IMR-90 (cell line): ENCODE data around the gene UBE3A. TPM values are rescaled to one million over a fixed set of nuclear protein-coding genes. Genes with fewer than 3 reads are reported as not detected.

Source experiments
- ATAC-seq: fragments of 200-7000 bp; cut with Tn5 transposase; 2 replicates; pipeline ENCODE4 v1.9.1; 2020; ENCODE audit warnings: low read depth, mild to moderate bottlenecking, moderate library complexity
- Bru-seq: library from RNA; stranded (reverse); fragments of 400-500 nt; gene quantifications from one replicate; lab custom pipeline; 2021; lab: Mats Ljungman, UMichigan
- BruChase-seq, 2 experiments: library from RNA; stranded (reverse); fragments of 400-500 nt; gene quantifications; one replicate each; lab custom pipeline; 2021; lab: Mats Ljungman, UMichigan
- BruUV-seq: library from RNA; stranded (reverse); fragments of 400-500 nt; replicated peaks from 2 replicates; lab custom pipeline; 2021; lab: Mats Ljungman, UMichigan
- CTCF ChIA-PET: fragments of 300-600 bp; formaldehyde crosslinking; extraction: SDS; loops from one replicate; lab custom pipeline; 2021; ENCODE audit warnings: antibody characterized with exemption; lab: Yijun Ruan, JAX
- POLR2A ChIA-PET: fragments of 300-600 bp; sonication (Branson Sonifier 250); formaldehyde crosslinking; loops from one replicate; lab custom pipeline; 2022; ENCODE audit warnings: antibody characterized with exemption; ENCODE audit not compliant: unreplicated experiment; lab: Charles Lee
- DNase-seq: peaks from one replicate; pipeline ENCODE4 v3.0.0; 2013
- H2AFZ ChIP-seq: replicated peaks from 2 replicates; pipeline ENCODE3; 2013; ENCODE audit warnings: low read length, mild to moderate bottlenecking; ENCODE audit not compliant: poor library complexity
- H2AK5ac ChIP-seq: 2 replicates; pipeline ENCODE4 v1.6.1; 2013; ENCODE audit warnings: low read depth, low read length, inconsistent platforms
- H2AK9ac ChIP-seq: replicated peaks from 2 replicates; pipeline ENCODE3; 2013; ENCODE audit warnings: mild to moderate bottlenecking, low read depth, low read length, moderate library complexity; ENCODE audit not compliant: poor library complexity
- H2BK120ac ChIP-seq: 2 replicates; pipeline ENCODE4 v1.6.1; 2013; ENCODE audit warnings: low read depth, low read length, inconsistent platforms
- H2BK15ac ChIP-seq: 3 replicates; pipeline ENCODE4 v1.6.1; 2013; ENCODE audit warnings: low read depth, low read length, inconsistent platforms
- H2BK20ac ChIP-seq: 2 replicates; pipeline ENCODE4 v1.6.1; 2013; ENCODE audit warnings: low read depth, mild to moderate bottlenecking, inconsistent platforms, low read length, moderate library complexity
- H2BK5ac ChIP-seq: 2 replicates; pipeline ENCODE4 v1.6.1; 2013; ENCODE audit warnings: mild to moderate bottlenecking, low read depth, low read length, inconsistent platforms; ENCODE audit not compliant: poor library complexity, severe bottlenecking
- H3K14ac ChIP-seq: replicated peaks from 2 replicates; pipeline ENCODE4 v1.6.1; 2013; ENCODE audit warnings: low read depth, low read length, inconsistent platforms
- H3K18ac ChIP-seq: 2 replicates; pipeline ENCODE4 v1.6.1; 2013; ENCODE audit warnings: low read depth, low read length, control low read depth
- H3K23ac ChIP-seq: 2 replicates; pipeline ENCODE4 v1.6.1; 2013; ENCODE audit warnings: low read depth, low read length, inconsistent platforms
- H3K27ac ChIP-seq: 2 replicates; pipeline ENCODE4 v1.5.1; 2013; ENCODE audit warnings: mild to moderate bottlenecking, control low read depth, low read length; ENCODE audit not compliant: insufficient read depth
- H3K27me3 ChIP-seq: 2 replicates; pipeline ENCODE4 v1.6.1; 2013; ENCODE audit warnings: low read length; ENCODE audit not compliant: control insufficient read depth, insufficient read depth
- H3K36me3 ChIP-seq: 2 replicates; pipeline ENCODE4 v1.6.1; 2013; ENCODE audit warnings: low read length, mixed read lengths; ENCODE audit not compliant: control insufficient read depth, insufficient read depth
- H3K4ac ChIP-seq: 2 replicates; pipeline ENCODE4 v1.6.1; 2013; ENCODE audit warnings: low read depth, low read length, inconsistent platforms
- H3K4me1 ChIP-seq: 2 replicates; pipeline ENCODE4 v1.6.1; 2013; ENCODE audit warnings: low read length, mixed read lengths; ENCODE audit not compliant: control insufficient read depth, insufficient read depth
- H3K4me2 ChIP-seq: 2 replicates; pipeline ENCODE4 v1.6.1; 2013; ENCODE audit warnings: low read depth, mild to moderate bottlenecking, control low read depth, low read length, moderate library complexity
- H3K4me3 ChIP-seq: 2 replicates; pipeline ENCODE4 v1.5.1; 2013; ENCODE audit warnings: low read depth, mild to moderate bottlenecking, control low read depth, low read length, moderate library complexity; ENCODE audit not compliant: insufficient read depth
- H3K56ac ChIP-seq: 2 replicates; pipeline ENCODE4 v1.6.1; 2013; ENCODE audit warnings: low read length, inconsistent platforms; ENCODE audit not compliant: insufficient read depth; ENCODE audit errors: extremely low read depth
- H3K79me1 ChIP-seq, 2 experiments: 2 replicates each; pipeline ENCODE4 v1.6.1; 2013; ENCODE audit warnings: low read length in 2 of 2, inconsistent platforms in 1 of 2, low read depth in 1 of 2
- H3K9ac ChIP-seq: 2 replicates; pipeline ENCODE4 v1.6.1; 2013; ENCODE audit warnings: low read depth, low read length, control low read depth
- H3K9me1 ChIP-seq: 2 replicates; pipeline ENCODE4 v1.6.1; 2013; ENCODE audit warnings: low read length, inconsistent platforms; ENCODE audit not compliant: insufficient read depth
- H3K9me3 ChIP-seq: 2 replicates; pipeline ENCODE4 v1.6.1; 2013; ENCODE audit warnings: low read length; ENCODE audit not compliant: control insufficient read depth, insufficient read depth
- H4K20me1 ChIP-seq: 2 replicates; pipeline ENCODE4 v1.6.1; 2013; ENCODE audit warnings: low read length, inconsistent platforms; ENCODE audit not compliant: insufficient read depth
- H4K5ac ChIP-seq: 2 replicates; pipeline ENCODE4 v1.6.1; 2013; ENCODE audit warnings: mild to moderate bottlenecking, low read depth, low read length, control low read depth
- H4K8ac ChIP-seq, 2 experiments: 2 replicates each; pipeline ENCODE4 v1.6.1; 2013; ENCODE audit warnings: low read depth in 2 of 2, low read length in 2 of 2, control low read depth in 1 of 2, inconsistent platforms in 1 of 2
- H4K91ac ChIP-seq: 2 replicates; pipeline ENCODE4 v1.6.1; 2013; ENCODE audit warnings: low read depth, low read length, inconsistent platforms; ENCODE audit not compliant: insufficient read depth
- BHLHE40 ChIP-seq: fragments of 150-350 bp; IDR thresholded peaks from 2 replicates; pipeline ENCODE4 v1.6.1; 2016; ENCODE audit warnings: mild to moderate bottlenecking, low read depth, low read length
- CHD1 ChIP-seq: IDR thresholded peaks from 2 replicates; pipeline ENCODE4 v1.6.1; 2012; ENCODE audit warnings: low read depth, low read length, improper control_type of control experiment
- CTCF ChIP-seq: conservative IDR thresholded peaks from 2 replicates; pipeline ENCODE4 v1.5.1; 2012; ENCODE audit warnings: mild to moderate bottlenecking, low read depth, low read length, improper control_type of control experiment
- MAFK ChIP-seq: IDR thresholded peaks from 2 replicates; pipeline ENCODE4 v1.6.1; 2012; ENCODE audit warnings: low read depth, low read length, improper control_type of control experiment
- MXI1 ChIP-seq: IDR thresholded peaks from 2 replicates; pipeline ENCODE4 v1.6.1; 2012; ENCODE audit warnings: low read depth, mild to moderate bottlenecking, low read length, moderate library complexity, borderline replicate concordance
- NFE2L2 ChIP-seq: fragments of 150-350 bp; IDR thresholded peaks from 2 replicates; pipeline ENCODE4 v1.6.1; 2016; ENCODE audit warnings: low read depth, mild to moderate bottlenecking, low read length
- POLR2A ChIP-seq: IDR thresholded peaks from 2 replicates; pipeline ENCODE4 v1.6.1; 2012; ENCODE audit warnings: mild to moderate bottlenecking, low read depth, low read length
- RAD21 ChIP-seq: IDR thresholded peaks from 2 replicates; pipeline ENCODE4 v1.6.1; 2012; ENCODE audit warnings: low read length, improper control_type of control experiment
- RCOR1 ChIP-seq: IDR thresholded peaks from 2 replicates; pipeline ENCODE4 v1.6.1; 2012; ENCODE audit warnings: mild to moderate bottlenecking, low read length, improper control_type of control experiment; ENCODE audit not compliant: insufficient replicate concordance
- SMC3 ChIP-seq: fragments of 150-350 bp; IDR thresholded peaks from 2 replicates; pipeline ENCODE4 v1.6.1; 2016; ENCODE audit warnings: low read depth, mild to moderate bottlenecking, antibody characterized with exemption, low read length, moderate library complexity
- WGBS, 2 experiments: methylation state at CpG; one replicate each; pipeline versions ENCODE4 v1.1.5 to v1.1.7; 2013; ENCODE audit warnings: missing lambda C conversion rate in 2 of 2; ENCODE audit not compliant: insufficient read length in 1 of 2; ENCODE audit errors: extremely low coverage in 2 of 2; 5-methylcytosine and 5-hydroxymethylcytosine counted together
- dilution Hi-C: fragments of 300-500 bp; cut with HindIII; formaldehyde crosslinking; loops from one replicate; pipeline ENCODE4 v1.14.3; 2018; ENCODE audit warnings: low sequenced_read_pairs; ENCODE audit not compliant: unreplicated experiment
- in situ Hi-C: fragments of 300-500 bp; cut with MboI; formaldehyde crosslinking; loops from 3 replicates; pipeline ENCODE4 v1.14.3; 2019; ENCODE audit warnings: low sequenced_read_pairs, inconsistent platforms, mixed read lengths
- intact Hi-C: fragments of 100-400 bp; cut with micrococcal nuclease; formaldehyde crosslinking; loops from 2 replicates; pipeline ENCODE4 v1.10.0; 2022
- long read RNA-seq: library from polyadenylated mRNA; unstranded; transcript quantifications from one replicate; pipeline ENCODE4 v2.0.0, GENCODE V29; 2021; ENCODE audit not compliant: unreplicated experiment
- polyA plus RNA-seq, 3 experiments: library from polyadenylated mRNA; depleted of rRNA; stranded (reverse); fragments of >200 nt; gene quantifications; 2 replicates each; pipeline ENCODE4 v1.2.3, GENCODE V29; 2012; ENCODE audit warnings: low replicate concordance in 1 of 3
- total RNA-seq: library from RNA; depleted of rRNA; stranded (reverse); fragments of >200 nt; gene quantifications from 2 replicates; pipeline ENCODE4 v1.2.3, GENCODE V29; 2012; rRNA removed
- TF ChIP-seq, protein P1 (sequence below): fragments of 150-350 bp; IDR thresholded peaks from 2 replicates; pipeline ENCODE4 v1.6.1; 2016; ENCODE audit warnings: low read depth, mild to moderate bottlenecking, low read length, moderate library complexity, borderline replicate concordance

UBE3A gene
- total RNA-seq, result 53.2 and 69.7 TPM in 2 replicates
- 16.7 and 19.3 TPM in 2 replicates for polyA plus RNA-seq (2012; rRNA removed)
- polyA plus RNA-seq (2012; cell fraction: cytosol; rRNA removed), result 10.9 and 12.6 TPM in 2 replicates
- 20.1 and 28.4 TPM in 2 replicates for polyA plus RNA-seq (2012; cell fraction: nucleus; rRNA removed; ENCODE audit: low replicate concordance)
- Bru-seq, nascent RNA, result percentile 91 among the genes with signal in this experiment
- percentile 70 among the genes with signal in this experiment for BruChase-seq, experiment 1, labeled RNA remaining after a 6-hour chase
- BruChase-seq, experiment 2, labeled RNA remaining after a 2-hour chase, result percentile 86 among the genes with signal in this experiment
- long read RNA-seq, full-length matches to known transcripts, result 96 of 143 reads
- long read RNA-seq, partial matches to known transcripts, result 13 of 143 reads
- long read RNA-seq, other reads (novel, unspliced or antisense), result 34 of 143 reads

DNA sequence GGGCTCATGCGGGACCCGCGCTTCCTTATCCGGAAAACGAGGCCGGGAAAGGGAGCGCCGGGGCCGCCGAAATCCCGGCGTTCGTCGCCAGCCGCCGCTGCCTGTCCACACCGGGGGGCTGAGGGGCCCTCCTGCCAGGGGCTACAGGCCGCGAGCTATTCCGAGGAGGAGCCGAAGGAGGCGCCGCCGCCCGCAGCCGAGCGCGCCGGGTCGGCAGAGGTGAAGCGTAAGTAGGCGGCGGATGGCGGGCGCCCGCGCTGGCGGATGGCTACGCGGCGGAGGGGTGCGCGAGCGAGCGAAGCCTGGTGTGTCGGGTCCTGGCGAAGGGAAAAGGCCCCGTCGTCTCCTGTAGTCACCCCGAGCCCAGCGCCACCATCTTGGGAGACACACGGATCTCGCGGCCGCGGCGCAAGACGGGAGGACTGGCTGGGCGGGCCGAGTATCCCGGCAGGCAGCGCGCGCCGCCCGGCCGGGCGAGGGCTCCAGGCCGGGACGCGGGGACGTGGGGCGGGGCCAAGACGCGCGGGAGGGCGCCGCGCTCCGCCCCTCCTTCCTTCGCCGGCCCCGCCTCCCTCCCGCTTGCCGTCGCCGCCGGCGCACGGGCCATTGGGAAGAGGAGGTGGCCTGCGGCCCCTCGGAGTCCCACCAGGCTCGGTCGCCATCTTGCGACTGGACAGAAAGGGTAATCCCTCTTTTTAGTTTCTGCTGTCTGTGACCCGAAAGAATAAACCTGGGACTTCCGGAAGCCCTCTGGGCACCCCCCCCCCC is at the start of gene UBE3A:
Gene UBE3A, minus strand, starts transcription at position 424 of the 768 bp plus-strand sequence. CDS start 29,917 bp downstream, outside the sequence.
- intact Hi-C loops (loop anchor here (2.0 to 5.0 kb wide), 4 partner anchors 66 to 300 kb away; no protein-coding TSS in a partner anchor), dilution Hi-C loops (no loop called here), in situ Hi-C loops (loop anchor here (10.0 kb wide), 2 partner anchors 104 to 294 kb away; no protein-coding TSS in a partner anchor)
- H3K23ac ChIP-seq, result peak within 1 kb of the TSS; percentile 93
- peak; percentile 97 for ATAC-seq
- H3K27me3 ChIP-seq, result no peaks in the 10 kb centered on the region
- H3K36me3 ChIP-seq, result no peaks in the 10 kb centered on the region
- H3K27ac ChIP-seq, result peak within 1 kb of the TSS; percentile 93
- ChIA-PET POLR2A (no interaction called here), CTCF (interaction anchor here (0.7 kb wide), 1 partner anchor 23 kb away, joined by 3 read pairs; no protein-coding TSS in a partner anchor)
- H3K4me1 ChIP-seq, result no peaks in the 10 kb centered on the region
- peak within 1 kb of the TSS; percentile 99 for H4K5ac ChIP-seq
- peak within 1 kb of the TSS; percentile 55 for H3K18ac ChIP-seq
- H3K9me3 ChIP-seq, result no peaks in the 10 kb centered on the region
- H2BK120ac ChIP-seq, result peak within 1 kb of the TSS; percentile 20; the same call in 1 of the 2 replicates
- no peak within 1 kb of the TSS for H2BK20ac ChIP-seq
- peak within 1 kb of the TSS; percentile 69 for H3K4me3 ChIP-seq
- H2BK15ac ChIP-seq, result no peak within 1 kb of the TSS
- H4K20me1 ChIP-seq, result peaks cover 42% of the 10 kb centered on the region
- peak within 1 kb of the TSS; percentile 92 for H4K91ac ChIP-seq
- H3K9ac ChIP-seq, result peak within 1 kb of the TSS; percentile 86
- H3K4ac ChIP-seq, result peak within 1 kb of the TSS; percentile 80
- H3K79me1 ChIP-seq, result peaks cover 5 to 28% of the 10 kb centered on the region in 2 experiments; a peak in 3 of 4 replicates
- 2% methylated on average over 45 of the region's 97 CpGs; no CpG with 5 or more reads in 1 of the 2 experiments for WGBS, 2 experiments
- H3K9me1 ChIP-seq, result 0 out of 2 replicates have a peak, but pooled peaks cover 1% of the 10 kb centered on the region
- BruUV-seq, result no TSS peak
- peak within 1 kb of the TSS; percentile 96 to 98 for H4K8ac ChIP-seq
- H2AK5ac ChIP-seq, result peak within 1 kb of the TSS; percentile 35
- H3K4me2 ChIP-seq, result peak within 1 kb of the TSS; percentile 99
- peak within 1 kb of the TSS; percentile 96 for H3K14ac ChIP-seq
- H2AK9ac ChIP-seq, result peak within 1 kb of the TSS; percentile 96
- peak within 1 kb of the TSS; percentile 78 for H2BK5ac ChIP-seq
- DNase-seq, result peak; percentile 91
- H3K56ac ChIP-seq, result peak within 1 kb of the TSS; percentile 87
- peak within 1 kb of the TSS; percentile 94 for H2AFZ ChIP-seq
- no peak for TF ChIP-seq RCOR1
- TF ChIP-seq NFE2L2, result no peak
- TF ChIP-seq BHLHE40, result peak; percentile 90
- 0 out of 2 replicates have a peak, but pooled peaks have one; percentile 7 for TF ChIP-seq SMC3
- TF ChIP-seq RAD21, result peak; percentile 56
- no peak; the same call in 1 of the 2 replicates for TF ChIP-seq CHD1
- TF ChIP-seq, protein P1, sequence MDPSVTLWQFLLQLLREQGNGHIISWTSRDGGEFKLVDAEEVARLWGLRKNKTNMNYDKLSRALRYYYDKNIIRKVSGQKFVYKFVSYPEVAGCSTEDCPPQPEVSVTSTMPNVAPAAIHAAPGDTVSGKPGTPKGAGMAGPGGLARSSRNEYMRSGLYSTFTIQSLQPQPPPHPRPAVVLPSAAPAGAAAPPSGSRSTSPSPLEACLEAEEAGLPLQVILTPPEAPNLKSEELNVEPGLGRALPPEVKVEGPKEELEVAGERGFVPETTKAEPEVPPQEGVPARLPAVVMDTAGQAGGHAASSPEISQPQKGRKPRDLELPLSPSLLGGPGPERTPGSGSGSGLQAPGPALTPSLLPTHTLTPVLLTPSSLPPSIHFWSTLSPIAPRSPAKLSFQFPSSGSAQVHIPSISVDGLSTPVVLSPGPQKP, result no peak
- TF ChIP-seq MAFK, result no peak
- peak; percentile 91 for TF ChIP-seq POLR2A
- peak; percentile 40 for TF ChIP-seq CTCF
- peak; percentile 45; the same call in 1 of the 2 replicates for TF ChIP-seq MXI1
